ENCODE measurements around the gene ZSWIM7. TPM values are rescaled to one million over a fixed set of nuclear protein-coding genes. Genes with fewer than 3 reads are reported as not detected.

ZSWIM7 gene
- total RNA-seq, 2 experiments from 2014 or later: 8.8 to 10.3 TPM

DNA sequence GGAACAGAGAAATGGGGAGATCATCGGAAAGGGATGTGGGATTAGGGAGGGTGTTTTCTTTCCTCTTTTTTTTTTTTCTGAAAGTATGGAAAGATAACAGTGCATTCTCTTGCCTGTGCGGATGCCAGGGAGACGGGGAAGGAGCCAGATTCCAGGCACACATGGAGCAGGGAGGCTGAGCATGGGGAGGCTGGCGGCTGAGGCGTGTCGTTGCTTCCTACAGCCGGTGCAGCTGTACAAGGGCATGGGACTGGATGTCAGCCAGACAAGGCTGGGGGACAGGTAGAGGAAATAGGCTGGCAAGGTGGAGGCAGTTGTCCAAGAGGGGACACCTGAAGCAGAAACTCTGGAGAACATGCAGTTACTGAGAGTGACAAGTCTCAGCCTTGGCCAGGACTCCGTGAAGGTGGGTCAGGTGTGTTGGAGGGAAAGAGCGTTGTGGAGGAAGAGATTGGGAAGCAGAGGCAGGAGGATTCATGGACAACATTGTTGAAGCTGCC lies 71.2 kb downstream of the ZSWIM7 start:
- DNase-seq (no peak), ATAC-seq (no peak)
- peaks cover 31% of the 10 kb centered on the region for H3K27me3 Mint-ChIP-seq
- CTCF ChIA-PET: no interaction called here
- H3K4me3 Mint-ChIP-seq: no peak overlapping the region
- H3K36me3 Mint-ChIP-seq: no peaks in the 10 kb centered on the region
- no peak overlapping the region for H3K27ac Mint-ChIP-seq
- H3K9me3 Mint-ChIP-seq (ENCODE audit: low read depth): no peaks in the 10 kb centered on the region
- no peaks in the 10 kb centered on the region for H3K4me1 Mint-ChIP-seq

Other genes with a start within 250 kb of the ZSWIM7 start
- 1 to 10 TPM in 1 of 2 experiments, under 1 TPM in 1; 0.49 to 1.1 TPM for gene ADORA2B, start 54.6 kb downstream of the ZSWIM7 start, total RNA-seq
- 10 to 100 TPM; 32.6 to 33.1 TPM for gene TTC19, start 120 bp upstream of the ZSWIM7 start, total RNA-seq
- gene NCOR1, start 215.8 kb upstream of the ZSWIM7 start, total RNA-seq: 100 to 1,000 TPM; 166 to 175 TPM
- gene PIGL, start 217.5 kb upstream of the ZSWIM7 start, total RNA-seq: 10 to 100 TPM; 27.9 to 37.6 TPM

All from activated CD8-positive, alpha-beta memory T cell treated with anti-CD3 and anti-CD28 coated beads, Interleukin-2, amount 10 ng/mL, durations not matched to agents 7 days and 5 days (primary cell).